Stimulated activated CD8-positive, alpha-beta memory T cell treated with anti-CD3 and anti-CD28 coated beads, Interleukin-4, amount 100 ng/mL, for 24 hours (primary cell): Measurements from ENCODE around the gene WDPCP.
"Not testable (repeated sequence)": the region's sequence is repeated elsewhere in the genome, so short reads cannot be mapped to it uniquely, and the experiment has no call there.

Source experiments
- DNase-seq: peaks from one replicate; pipeline ENCODE4 v3.0.0-alpha.2; 2020; ENCODE audit warnings: low read depth

WDPCP gene

DNA sequence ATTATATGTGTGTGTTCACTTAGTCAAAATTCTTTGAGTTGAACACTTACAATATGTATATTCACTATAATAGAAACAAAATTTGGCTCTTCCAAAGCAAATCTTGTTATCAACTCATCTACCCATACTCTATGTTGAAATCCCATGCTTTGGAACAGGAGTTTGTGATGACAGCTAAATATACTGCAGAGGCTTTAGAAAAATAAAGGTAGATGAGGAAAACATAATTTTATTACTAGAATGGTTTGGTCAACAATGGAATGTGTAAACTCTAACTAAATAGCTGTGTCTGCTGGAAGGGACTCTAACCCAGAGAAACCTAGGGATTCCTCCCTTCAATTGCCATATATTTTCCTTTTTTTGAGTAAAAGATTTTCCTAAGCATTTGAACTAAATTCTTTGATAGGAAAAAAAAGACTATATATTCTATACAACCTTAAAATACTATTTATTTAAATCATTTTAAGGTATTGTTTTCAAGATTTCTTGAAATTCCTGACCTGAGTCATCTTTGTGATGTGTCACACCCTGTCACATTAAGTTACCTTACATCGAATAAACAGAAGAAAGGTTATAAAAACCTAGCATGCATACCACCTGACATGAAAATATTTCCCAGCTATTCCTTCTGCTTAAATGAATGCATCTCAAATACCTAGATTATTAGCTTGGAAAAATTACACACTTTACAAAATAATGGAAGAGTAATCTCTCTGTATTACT lies 362.2 kb downstream of the WDPCP start:
- DNase-seq, result no peak

DNA sequence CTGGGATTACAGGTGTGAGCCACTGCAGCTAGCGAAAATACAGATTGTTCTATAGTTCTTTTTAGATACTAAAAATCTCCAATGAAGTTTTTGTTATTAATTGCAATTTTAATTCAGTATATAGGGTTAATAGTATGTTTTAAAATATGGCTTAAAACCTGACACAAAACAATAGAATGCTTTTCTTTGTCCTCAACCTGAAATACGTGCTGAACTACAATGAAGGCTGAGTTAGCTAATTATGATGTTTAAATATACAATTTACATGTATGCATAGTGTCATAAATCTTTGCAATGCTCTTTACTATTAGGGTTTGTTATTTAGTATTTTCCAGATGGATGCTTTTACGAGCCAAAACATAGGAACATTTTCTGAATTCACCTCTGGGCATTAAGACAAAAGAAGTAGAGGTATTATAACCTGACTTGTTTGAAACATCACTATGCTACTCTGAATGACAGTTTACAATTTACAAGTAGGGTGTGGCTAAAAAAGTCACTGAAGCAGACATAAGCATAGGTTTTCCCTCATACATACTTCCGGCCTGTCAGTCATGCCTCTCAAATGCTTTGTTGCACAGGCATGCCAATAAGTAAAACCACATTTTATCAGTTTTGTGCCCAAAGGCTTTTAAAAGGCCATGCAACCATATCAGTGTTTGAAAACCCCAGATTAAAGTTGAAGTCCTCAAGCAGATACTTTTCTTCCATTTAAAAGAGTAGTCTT lies 369.3 kb downstream of the WDPCP start:
- no peak for DNase-seq

DNA sequence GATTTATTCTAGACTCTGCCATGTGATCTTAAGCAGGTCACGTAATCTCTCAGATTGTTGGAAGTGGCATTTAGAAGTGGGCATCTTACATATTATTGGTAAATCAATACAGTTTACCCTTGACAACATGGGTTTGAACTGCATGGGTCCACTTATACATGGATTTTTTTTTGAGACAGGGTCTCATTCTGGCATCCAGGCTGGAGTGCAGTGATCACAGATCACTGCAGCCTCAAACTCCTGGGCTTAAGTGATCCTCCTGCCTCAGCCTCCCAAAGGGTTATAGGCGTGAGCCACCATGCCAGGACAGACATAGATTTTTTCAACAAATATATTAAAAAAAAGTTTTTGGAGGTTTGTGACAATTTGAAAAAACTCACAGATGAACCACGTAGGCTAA lies 393.0 kb downstream of the WDPCP start:
- no peak for DNase-seq

DNA sequence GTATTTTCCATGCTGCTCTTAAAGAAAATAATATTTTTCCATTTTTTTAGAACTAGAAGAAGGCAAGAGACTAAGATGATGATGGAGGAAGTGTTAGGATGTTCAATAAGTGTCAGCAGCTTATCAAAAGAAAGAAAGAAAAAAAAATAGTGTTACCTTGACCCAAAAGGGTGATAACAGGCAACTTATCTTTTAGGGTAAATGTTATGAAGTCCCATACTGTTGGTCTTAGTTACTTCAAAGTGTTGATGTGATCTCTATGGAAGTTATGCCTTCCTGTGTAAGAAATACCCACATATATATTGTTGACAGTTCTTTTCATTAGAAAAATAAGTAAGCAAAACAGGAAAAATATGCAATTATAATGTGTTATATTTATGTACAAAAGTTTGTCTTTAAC lies 394.1 kb downstream of the WDPCP start:
- DNase-seq, result no peak

DNA sequence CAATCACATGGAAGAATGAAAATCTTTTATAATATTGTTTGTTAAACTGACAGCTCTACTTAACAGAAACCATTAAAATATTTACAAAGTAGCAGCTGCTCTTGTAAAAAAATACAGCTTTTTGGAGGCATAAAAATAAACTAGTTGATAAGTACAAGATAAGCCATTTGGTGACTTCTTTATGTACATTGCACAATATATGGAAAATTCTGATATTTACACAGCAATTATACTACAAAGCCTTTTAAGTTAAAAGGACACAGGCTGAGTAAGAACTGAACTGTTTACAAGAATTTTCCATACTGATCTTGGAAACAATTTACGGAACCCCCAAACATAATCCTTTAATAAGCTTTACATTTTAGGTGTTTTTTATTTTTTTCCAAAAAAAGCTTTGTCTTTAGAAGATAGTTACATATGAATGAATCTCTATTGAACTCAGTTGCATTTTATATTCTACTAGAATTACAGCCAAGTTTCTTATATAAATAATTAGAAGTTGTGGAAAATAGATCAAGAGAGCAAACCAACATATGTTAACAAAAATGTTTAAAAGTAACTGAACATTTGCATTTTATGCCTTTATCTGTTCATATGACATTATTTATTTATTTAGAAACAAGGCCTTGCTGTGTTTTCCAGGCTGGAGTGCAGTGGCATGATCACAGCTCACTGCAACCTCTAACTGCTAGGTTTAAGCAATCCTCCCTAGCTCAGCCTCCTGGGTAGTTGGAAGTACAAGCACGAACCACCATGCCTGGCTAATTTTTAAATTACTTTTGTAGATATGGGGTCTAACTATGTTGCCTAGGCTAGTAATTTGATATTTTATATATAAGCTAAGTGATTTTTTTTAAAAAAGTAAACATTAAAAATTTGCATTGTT lies 395.1 kb downstream of the WDPCP start:
- no peak for DNase-seq

DNA sequence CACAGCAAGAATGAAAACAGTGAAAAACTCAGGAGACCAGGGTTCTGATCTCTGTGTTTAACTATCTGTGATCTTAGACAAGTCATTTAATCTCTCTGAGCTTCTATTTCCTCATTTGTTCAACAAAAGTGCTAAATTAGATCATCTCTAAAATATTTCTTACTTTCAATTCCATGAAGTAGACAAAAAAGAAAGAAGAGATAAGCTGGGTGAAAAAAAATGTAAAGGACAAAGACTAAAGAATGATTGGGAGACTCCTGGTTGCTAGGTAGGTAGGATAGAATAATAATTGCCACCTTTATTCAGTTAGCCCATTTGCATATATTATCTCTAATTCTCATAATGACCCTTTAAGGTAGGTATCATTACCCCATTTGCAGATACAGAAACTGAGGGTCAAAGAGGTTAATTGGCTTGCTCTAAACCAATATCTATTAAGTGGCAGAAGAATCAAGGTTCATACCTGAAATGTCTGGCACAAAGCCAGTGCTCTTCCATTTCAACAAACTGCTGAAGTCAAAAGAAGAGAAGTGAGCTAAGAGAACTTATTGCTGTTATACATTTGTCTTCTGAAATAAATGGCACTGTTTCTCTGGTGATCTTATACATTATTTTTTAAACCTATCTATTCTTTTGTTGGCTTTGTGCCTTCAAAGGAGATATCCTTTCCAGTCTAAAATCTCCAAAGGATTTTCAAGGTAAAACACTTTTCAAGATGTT lies 395.9 kb downstream of the WDPCP start:
- no peak for DNase-seq

DNA sequence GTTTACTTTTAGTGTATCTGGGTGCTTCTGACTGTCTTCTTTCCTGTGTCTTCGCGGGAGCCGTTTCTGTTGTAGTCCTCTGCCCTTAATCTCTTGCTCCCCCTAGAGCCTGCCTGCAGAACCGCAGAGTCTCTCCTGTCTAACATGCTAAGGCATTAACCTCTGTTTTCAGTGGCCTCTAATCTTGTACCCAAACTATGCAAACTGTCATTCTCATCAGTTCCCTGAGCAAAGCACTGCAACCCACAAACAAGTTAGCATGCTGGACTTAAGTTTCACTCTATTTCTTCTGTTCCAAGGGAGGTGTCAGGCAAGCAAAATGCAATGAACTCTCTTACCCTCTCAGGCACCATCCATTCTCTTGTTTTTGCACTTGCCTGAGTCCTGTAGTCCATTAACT lies 399.3 kb downstream of the WDPCP start:
- no peak for DNase-seq

DNA sequence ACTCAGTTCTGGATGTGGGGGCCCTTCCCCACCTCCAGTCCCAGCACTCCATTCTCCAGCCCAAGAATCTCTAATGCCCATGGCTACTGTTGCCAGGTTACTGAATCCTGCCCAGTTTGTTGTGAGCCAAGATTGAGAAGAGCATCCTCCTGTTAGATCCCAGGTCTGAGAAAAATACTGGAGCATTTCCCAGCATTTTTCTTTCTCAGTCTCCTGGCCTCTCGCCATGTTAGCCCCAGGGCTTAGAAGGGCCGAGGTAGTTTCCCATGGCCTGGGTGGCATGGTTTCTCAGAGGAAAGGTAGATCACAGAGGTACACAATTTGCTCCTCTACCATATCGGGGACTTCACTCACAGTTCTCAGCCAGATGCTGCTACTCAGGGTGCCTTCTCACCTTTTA lies 401.9 kb downstream of the WDPCP start:
- no peak for DNase-seq

DNA sequence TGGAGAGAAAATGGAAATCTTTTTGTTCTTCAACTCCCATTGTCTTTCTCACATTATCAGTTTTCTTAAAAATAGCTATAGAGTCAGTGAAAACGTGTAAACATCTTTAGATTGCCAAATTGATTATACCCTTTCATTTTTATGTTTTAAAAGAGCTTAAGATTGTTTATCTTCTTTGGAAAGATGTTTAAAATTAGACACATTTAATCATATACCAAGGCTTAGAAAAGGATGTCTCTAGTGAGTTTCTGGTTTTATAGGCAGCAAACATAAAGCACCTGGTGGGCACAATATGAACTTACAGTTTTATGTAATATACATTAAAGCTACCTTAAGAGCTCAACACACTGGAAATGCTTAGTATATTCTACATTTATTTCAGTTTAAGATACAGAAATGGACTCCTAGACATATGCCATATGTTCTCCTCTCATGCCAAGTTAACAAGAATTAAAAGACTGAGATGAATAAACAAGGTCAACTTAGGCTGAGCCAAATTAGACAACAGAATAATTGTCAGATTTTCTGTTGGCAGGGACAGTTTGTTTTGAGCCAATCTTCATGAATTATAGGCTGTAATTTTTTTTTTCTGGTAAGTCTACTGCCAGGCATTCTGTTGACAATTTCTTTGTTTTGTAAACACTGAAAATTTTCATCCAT lies 425.0 kb downstream of the WDPCP start:
- DNase-seq, result no peak

DNA sequence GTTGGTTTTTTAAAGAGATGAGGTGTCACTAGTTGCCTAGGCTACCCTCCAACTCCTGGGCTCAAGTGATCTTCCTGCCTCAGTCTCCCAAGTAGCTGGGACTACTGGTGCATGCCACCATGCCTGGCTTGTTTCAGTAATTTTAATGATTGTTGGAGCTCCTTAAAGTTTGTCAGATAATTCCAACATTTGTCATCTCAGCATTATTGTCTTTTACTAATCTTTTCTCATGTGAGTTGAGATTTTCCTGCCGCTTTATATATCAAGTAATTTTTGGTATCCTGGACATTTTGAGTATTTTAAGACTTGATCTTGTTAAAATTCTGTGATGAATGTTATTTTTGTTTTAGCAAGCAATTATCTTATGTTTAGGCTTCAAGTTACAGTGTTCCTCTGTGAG lies 429.0 kb downstream of the WDPCP start:
- no peak for DNase-seq

DNA sequence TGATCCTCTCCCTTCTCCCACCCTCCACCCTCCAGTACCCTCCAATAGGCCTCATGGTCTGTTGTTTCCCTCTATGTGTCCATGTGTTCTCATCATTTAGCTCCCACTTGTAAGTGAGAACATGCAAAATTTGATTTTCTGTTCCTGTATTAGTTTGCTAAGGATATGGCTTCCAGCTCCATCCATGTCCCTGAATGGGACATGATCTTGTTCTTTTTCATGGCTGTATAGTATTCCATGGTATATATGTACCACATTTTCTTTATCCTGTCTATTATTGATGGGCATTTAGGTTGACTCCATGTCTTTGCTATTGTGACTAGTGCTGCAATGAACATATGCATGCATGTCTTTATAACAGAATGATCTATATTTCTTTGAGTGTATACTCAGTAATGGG lies 451.6 kb downstream of the WDPCP start:
- DNase-seq, result not testable (repeated sequence)

DNA sequence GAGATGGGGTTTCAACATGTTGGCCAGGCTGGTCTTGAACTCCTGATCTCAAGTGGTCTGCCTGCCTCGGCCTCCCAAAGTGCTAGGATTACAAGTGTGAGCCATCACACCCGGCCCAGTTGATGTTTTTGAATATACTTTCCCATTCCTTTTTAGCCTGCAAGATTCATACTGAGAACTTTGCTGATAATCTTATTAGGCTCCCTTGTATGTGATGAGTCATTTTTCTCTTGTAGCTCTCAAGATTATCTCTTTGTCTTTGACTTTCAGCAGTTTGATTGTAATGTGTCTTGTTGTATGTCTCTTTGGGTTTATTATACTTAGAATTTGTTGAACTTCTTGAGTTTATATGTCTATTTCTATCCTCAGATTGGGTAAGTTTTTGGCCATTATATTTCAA lies 456.3 kb downstream of the WDPCP start:
- no peak for DNase-seq

DNA sequence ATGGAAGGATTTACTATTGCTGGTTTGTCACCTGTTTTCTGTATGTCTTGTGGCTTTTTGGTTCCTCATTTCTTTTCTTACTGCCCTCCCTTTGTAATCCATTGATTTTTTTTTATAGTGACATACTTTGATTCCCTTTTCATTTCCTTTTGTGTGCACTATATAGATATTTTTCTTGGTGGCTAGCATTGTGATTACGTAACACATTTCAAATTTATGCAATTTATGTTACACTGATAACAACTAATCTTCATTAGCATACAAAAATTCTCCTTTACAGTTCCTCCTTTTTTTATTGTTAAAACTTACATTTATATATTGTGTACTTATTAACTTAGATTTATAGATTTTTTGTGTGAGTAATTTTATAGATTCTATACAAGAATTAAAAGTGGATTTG lies 457.1 kb downstream of the WDPCP start:
- DNase-seq, result no peak

DNA sequence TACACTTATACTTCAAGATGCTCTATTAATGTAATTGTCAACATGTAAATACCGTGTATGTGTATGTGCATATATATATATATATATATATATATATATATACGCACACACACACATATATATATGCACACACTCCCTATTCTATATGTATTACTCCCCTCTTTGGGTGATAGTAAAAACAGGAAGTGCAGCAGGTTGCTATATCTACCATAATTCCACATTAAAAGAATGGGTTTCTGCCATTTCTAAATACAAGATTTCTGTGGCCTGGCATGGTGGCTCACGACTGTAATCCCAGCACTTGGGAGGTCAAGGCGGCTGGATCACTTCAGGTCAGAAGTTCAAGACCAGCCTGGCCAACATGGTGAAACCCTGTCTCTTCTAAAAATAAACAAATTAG lies 460.7 kb downstream of the WDPCP start:
- DNase-seq, result no peak

DNA sequence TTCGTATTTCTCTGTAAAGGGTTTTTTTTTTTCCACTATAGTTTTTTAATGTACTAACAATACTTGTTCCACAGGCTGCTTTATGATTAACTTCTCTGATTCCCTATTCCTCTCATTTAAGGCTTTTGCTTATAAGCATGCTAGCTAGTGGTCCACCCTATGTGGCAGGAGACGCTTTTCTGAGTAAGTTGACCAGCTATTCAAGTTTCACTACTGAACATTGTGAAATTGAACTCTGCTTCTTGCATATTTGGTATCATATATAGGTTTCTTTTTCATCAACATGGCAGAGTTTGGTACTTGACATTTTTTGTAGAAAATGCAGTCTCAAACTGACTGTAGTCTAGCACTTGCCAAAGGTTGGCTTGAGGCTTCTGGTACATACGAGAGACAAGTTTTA lies 463.4 kb downstream of the WDPCP start:
- DNase-seq, result no peak

DNA sequence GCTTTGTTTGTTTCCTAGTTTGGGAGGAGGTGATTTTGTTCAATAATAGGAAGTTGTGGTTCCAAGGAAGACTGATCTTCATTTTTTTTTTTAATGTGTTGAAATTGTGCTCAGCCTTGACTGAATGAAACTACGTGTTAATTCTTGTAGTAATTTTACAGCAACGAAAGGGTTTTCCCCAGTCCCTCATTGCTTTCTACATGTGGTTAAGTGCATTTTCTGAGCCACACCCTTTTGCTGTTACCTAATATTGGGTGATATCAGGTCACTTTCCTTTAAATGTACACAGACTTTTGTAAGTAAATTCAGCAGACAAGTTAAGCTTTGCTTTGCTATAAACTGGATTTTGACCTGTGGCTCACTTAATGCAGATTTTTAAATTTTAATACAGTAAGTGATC lies 464.1 kb downstream of the WDPCP start:
- no peak for DNase-seq

DNA sequence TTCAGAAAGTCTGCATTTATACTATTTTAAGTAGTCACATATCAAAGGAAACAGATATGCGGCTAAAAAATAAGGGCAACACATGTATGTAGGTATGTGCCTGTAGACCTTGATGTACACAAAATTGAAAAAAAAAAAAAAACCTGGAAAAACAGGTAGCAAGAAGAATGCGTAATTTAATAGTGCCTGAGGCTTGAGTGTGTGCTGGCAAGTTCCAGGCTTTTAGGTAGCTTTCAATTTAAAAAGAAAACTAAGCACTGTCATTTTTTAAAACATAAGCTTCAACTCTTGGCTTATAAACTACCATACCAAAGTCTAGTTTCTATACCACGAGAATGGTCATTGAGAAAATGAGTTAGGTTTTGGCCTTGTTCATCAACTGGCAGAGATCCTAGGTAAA lies 465.4 kb downstream of the WDPCP start:
- no peak for DNase-seq

DNA sequence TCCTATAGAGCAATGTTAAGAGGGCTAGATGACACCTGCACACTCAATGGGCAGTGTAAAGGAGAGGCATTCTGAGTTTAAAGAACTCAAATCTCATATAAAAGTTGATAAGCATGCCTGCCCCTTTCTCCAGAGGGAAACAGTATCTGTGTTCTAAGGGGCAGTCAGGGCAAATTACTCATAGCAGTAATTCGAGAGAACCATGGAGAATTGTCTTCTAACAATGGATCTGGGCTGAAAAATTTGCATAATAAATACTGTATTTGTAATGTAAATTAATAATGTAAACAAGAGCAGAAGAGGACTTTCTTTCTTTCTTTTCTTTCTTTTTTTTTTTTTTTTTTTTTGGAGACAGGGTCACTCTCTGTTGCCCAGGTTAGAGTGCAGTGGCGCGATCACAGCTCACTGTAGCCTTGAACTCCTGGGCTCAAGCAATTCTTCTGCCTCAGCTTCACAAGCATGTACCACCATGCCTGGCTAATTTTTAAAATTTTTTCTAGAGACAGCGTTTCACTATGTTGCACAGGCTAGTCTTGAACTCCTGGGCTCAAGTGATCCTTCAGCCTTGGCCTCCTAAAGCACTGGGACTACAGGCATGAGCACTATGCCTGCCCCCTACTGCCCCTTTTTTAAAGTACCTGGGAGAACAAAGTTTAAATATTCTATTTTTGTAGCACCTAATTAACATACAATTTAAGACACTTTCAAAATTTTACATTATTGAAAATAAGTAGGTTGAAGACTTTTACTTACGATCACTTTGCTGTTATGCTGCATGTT lies 467.0 kb downstream of the WDPCP start:
- no peak for DNase-seq

DNA sequence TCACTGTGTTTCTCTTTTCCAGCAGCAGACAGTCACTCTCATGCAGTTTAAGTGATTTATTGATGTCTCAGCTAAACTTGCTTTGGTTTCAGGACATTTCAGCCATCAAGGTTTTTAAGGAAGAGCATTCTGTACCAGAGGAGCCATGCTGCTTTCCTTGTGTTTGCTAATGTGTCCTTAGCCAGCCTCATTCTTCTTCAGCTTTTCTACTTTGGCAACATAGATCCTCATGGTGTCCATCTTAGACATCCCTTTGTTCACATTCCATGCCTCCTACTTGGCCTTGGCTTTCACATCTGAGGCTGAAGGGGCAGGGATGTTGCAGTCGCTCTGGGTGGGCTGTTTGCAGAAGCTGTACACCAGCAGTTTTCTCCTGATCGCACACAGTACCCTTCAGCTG lies 469.5 kb downstream of the WDPCP start:
- DNase-seq, result no peak

DNA sequence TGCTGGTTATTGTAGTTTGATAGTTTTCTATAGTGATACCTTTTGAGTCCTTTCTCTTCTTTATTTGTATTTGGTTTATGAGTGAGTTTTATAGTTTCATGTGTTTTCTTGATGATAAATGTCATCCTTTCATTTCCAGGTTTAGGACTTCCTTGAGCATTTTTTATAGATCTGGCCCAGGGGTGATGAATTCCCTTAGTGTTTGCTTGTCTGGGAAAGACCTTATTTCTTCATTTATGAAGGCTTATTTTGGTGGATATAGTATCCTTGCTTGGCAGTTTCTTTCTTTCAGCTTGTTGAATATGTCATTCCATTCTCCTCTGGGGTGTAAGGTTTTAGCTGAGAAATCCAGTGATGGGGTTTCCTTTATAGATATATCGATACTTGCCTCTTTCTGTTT lies 483.8 kb downstream of the WDPCP start:
- no peak for DNase-seq

DNA sequence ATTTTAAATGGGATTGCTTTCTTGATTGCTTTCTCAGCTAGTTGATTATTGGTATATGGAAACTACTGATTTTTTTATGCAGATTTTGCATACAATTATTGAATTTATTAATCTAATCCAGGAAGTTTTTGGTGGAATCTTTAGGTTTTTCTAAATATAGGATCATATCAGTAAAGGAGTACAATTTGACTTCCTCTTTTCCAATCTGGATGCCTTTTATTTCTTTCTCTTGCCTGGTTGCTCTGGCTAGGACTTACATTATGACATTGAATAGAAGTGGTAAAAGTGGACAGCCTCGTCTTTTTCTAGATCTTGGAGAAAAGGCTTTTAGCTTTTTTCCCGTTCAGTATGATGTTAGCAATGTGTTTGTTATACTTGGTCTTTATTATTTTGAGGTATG lies 486.3 kb downstream of the WDPCP start:
- DNase-seq, result no peak
